Activated T-helper 1 cell treated with anti-CD3 and anti-CD28 coated beads, Interleukin-12 subunit alpha, Interleukin-12 subunit beta, Interleukin-2, Interleukin-4 antibody, amounts not matched to agents 30 ng/mL and 10 ng/mL and 1 ng/mL, durations not matched to agents 14 hours and 24 hours and 36 hours (primary cell): Measurements from ENCODE around the gene STPG4. TPM values are rescaled to one million over a fixed set of nuclear protein-coding genes. Genes with fewer than 3 reads are reported as not detected.

ENCODE experiments used
- DNase-seq: peaks from one replicate; pipeline ENCODE4 v3.0.0; 2021; ENCODE audit warnings: low spot score
- H3K27ac Mint-ChIP-seq: one replicate; pipeline ENCODE4 v1.8.0; 2021; ENCODE audit warnings: mild to moderate bottlenecking, mixed read lengths
- H3K27me3 Mint-ChIP-seq: one replicate; pipeline ENCODE4 v1.8.0; 2022; ENCODE audit warnings: mild to moderate bottlenecking, moderate library complexity, mixed read lengths; ENCODE audit not compliant: insufficient read depth
- H3K36me3 Mint-ChIP-seq: one replicate; pipeline ENCODE4 v1.8.0; 2021; ENCODE audit warnings: low read depth, mixed read lengths
- H3K4me1 Mint-ChIP-seq: one replicate; pipeline ENCODE4 v1.8.0; 2021; ENCODE audit warnings: low read depth, mixed read lengths
- H3K4me3 Mint-ChIP-seq: one replicate; pipeline ENCODE4 v1.8.0; 2021; ENCODE audit warnings: mild to moderate bottlenecking, moderate library complexity, mixed read lengths
- H3K9me3 Mint-ChIP-seq: one replicate; pipeline ENCODE4 v1.8.0; 2021; ENCODE audit warnings: mixed read lengths
- intact Hi-C: fragments of 100-400 bp; cut with micrococcal nuclease; formaldehyde crosslinking; loops from one replicate; pipeline ENCODE4 v1.15.1; 2024
- total RNA-seq: library from RNA; stranded (reverse); gene quantifications from 2 replicates; pipeline ENCODE4 v1.2.3, GENCODE V29; 2022

The STPG4 gene
- total RNA-seq, 1 donor from 2014 or later = 0.34 TPM

DNA sequence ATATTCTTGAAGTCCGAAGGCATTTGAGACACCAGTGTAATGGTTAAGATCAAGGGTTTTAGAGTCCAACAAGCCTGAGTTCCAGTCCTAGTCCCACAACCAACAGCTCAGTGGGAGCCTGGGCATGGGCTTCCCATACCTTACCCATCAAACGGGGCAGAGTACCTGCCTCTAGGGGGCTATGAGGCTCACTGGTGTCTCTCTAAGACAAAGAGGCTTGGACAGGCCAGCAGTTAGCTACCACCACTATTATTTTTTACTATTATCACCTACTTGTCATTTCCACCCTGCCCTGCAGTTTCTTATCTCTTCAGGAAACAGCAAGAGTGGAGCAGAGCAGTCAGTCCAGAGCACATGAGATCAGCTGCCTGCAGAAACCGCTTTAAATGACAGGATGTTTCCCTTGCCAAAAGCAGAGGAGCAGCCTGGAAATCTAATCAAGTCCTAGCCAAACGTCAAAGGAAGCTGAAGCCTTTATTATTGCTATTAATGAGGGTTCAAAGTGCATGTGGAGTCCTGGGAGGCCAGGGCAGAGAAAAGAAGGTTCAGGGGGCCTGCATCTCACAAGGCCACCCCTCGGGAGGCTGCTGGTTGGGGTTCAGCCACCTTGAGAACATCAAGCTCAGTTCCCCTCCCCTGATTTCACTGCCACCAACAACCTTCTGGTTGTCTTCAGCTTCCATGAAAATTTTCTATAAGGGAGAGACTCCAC lies 66.6 kb downstream of the STPG4 start:
- intact Hi-C loops = no loop called here
- Mint-ChIP-seq H3K4me1 (no peaks in the 10 kb centered on the region), H3K4me3 (no peak overlapping the region), H3K27ac (no peak overlapping the region), H3K36me3 (no peaks in the 10 kb centered on the region), H3K27me3 (peaks cover 8% of the 10 kb centered on the region), H3K9me3 (no peaks in the 10 kb centered on the region)
- no peak for DNase-seq

DNA sequence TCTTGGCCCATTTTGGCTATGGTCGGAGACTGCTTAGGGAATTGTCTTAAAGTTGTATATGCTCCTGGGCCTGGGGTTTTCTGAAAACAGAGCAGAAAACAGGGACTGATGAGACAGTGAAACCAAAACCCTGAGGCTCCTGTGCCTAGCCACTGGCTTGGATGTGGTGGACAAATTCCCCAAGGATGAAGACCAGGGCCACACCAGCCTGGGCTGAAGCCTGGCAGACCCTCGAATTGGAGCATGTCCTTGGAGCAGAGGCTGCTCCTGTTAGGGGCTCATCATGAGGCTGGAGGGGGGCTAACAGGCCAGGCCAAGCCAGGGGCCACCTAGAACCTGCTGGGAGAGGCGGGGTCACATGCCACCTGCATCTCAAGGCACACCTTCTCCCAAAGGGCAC lies 68.1 kb downstream of the STPG4 start:
- H3K27ac Mint-ChIP-seq = no peak overlapping the region
- no peaks in the 10 kb centered on the region for H3K36me3 Mint-ChIP-seq
- intact Hi-C loops = no loop called here
- no peak for DNase-seq
- H3K9me3 Mint-ChIP-seq = no peaks in the 10 kb centered on the region
- H3K4me3 Mint-ChIP-seq = no peak overlapping the region
- no peaks in the 10 kb centered on the region for H3K4me1 Mint-ChIP-seq
- H3K27me3 Mint-ChIP-seq = peaks cover 8% of the 10 kb centered on the region

DNA sequence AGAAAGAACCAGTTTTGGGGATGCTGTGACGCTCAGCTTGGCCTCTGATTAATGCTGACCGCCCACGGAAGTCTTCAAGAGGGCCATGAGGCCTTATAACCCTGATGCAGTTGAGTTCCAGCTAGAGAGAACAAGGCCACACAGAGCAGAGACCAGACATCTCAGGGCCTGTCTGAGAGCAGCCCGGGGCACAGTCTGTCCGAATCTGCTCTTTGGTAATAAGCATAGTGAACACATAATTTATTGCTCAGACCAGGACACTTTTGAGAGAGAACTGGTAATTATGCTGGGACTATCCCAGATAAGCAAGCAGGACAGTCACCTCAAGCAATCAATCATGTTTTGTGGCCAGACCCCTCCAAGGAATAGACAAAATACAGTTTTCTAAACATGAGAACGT lies 68.5 kb downstream of the STPG4 start:
- no peak overlapping the region for H3K27ac Mint-ChIP-seq
- DNase-seq = no peak
- no peaks in the 10 kb centered on the region for H3K36me3 Mint-ChIP-seq
- intact Hi-C loops = no loop called here
- H3K27me3 Mint-ChIP-seq = peaks cover 8% of the 10 kb centered on the region
- H3K9me3 Mint-ChIP-seq = no peaks in the 10 kb centered on the region
- H3K4me3 Mint-ChIP-seq = no peak overlapping the region
- no peaks in the 10 kb centered on the region for H3K4me1 Mint-ChIP-seq

DNA sequence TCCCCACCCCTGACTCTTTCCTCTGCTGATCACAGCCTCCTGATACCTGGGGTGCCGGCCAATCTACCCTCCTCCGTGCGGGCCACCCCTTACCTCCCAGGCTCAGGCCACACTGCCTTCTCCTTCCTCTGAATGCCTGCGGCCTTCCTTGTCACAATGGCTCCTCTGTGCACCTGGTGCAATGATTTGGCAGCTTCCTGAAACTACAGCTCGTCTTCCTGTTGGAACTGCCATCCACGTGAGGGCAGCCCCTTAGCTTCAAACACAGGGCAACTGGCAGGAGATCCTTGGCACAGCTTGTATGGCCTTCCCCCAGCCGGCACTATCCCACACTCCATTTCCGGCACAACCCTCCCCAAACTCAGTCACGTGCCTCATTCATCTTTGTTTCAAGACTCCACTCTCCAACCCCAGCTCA lies 69.0 kb downstream of the STPG4 start:
- Mint-ChIP-seq H3K27me3 (peaks cover 6% of the 10 kb centered on the region), H3K4me3 (no peak overlapping the region), H3K9me3 (no peaks in the 10 kb centered on the region), H3K4me1 (no peaks in the 10 kb centered on the region), H3K27ac (peak overlapping the region; percentile 1), H3K36me3 (no peaks in the 10 kb centered on the region)
- DNase-seq = no peak
- intact Hi-C loops = no loop called here

DNA sequence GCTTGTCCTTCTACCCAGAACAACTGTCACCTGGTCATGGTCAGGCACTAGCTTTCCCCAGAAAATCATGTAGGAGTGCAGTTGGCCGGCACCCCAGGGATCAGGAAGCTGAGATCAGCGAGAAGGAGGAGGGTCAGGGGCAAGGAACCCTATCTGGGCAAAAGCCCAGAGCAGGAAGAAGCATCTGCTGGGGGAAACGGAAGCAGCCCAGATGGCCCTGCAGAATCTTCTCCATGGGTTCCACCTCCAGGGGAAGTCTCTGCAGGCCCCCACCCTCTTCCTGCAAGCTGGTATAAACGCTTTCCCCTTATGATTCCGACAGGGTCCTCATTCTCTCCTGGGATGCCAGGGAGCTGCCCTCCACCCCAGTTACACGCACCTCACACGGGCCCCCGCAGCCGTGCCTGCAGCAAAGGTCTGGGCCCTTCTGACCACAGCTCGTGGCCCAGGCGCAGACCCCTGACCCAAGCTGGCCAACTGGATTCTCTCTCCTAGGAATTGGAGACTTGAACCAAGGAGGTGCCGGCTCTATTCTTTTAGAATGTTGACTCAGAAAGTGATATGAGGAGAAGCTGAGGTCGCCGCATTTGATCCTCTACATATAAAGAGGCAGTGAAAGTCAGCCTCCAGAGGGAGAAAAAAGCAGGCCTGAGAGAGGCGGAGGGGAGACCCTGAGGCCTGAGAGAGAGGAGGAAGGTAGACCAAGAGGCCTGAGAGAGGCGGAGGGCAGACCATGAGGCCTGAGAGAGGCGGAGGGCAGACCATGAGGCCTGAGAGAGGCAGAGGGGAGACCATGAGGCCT lies 71.0 kb downstream of the STPG4 start:
- H3K4me1 Mint-ChIP-seq = no peaks in the 10 kb centered on the region
- peaks cover 2% of the 10 kb centered on the region for H3K27me3 Mint-ChIP-seq
- H3K9me3 Mint-ChIP-seq = no peaks in the 10 kb centered on the region
- no peak overlapping the region for H3K27ac Mint-ChIP-seq
- H3K4me3 Mint-ChIP-seq = no peak overlapping the region
- H3K36me3 Mint-ChIP-seq = no peaks in the 10 kb centered on the region
- intact Hi-C loops = no loop called here
- no peak for DNase-seq

DNA sequence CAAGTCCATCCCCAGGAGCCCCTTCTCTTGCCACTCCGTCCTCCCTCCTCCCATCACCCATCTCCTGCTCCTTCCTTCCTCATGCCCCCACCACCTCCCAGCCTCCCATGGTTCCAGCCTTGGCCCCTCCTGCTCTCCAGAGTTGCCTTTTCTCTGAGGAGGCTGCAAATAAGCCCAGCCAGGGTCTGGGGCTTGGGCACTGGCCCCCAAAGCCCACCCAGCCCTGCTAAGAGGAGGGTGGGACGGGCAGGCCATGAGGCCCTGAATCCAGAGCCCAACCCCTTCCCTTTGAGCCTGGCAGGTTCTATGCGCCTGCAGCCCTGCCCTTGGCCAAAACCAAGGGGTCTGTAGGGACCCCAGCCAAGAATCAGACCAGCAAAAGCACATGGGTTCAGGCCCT lies 71.6 kb downstream of the STPG4 start:
- peaks cover 2% of the 10 kb centered on the region for H3K27me3 Mint-ChIP-seq
- no peak overlapping the region for H3K4me3 Mint-ChIP-seq
- DNase-seq = no peak
- H3K4me1 Mint-ChIP-seq = no peaks in the 10 kb centered on the region
- intact Hi-C loops = no loop called here
- H3K9me3 Mint-ChIP-seq = no peaks in the 10 kb centered on the region
- no peak overlapping the region for H3K27ac Mint-ChIP-seq
- no peaks in the 10 kb centered on the region for H3K36me3 Mint-ChIP-seq

DNA sequence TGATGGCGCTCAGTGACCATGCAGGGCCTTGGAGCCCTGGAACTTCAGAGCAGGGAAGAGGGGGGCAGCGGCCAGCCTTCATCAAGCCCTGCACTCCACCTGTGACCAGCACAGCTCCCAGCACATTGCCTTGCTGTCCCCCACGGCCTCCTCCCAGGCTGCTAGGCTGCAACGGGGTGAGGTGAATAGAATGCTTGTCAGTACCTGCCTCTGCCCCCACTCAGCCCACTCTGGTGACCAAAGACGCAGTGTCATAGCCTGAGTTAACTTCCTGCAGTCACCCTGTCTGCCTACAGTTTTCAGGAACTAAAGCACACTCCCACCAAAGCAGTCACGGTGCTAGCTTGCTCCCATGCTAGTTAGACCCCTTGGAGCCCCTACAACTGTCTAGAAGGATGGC lies 72.1 kb downstream of the STPG4 start:
- H3K27me3 Mint-ChIP-seq = peaks cover 2% of the 10 kb centered on the region
- H3K4me1 Mint-ChIP-seq = no peaks in the 10 kb centered on the region
- no peak for DNase-seq
- no peak overlapping the region for H3K4me3 Mint-ChIP-seq
- intact Hi-C loops = no loop called here
- no peaks in the 10 kb centered on the region for H3K9me3 Mint-ChIP-seq
- H3K27ac Mint-ChIP-seq = no peak overlapping the region
- no peaks in the 10 kb centered on the region for H3K36me3 Mint-ChIP-seq

DNA sequence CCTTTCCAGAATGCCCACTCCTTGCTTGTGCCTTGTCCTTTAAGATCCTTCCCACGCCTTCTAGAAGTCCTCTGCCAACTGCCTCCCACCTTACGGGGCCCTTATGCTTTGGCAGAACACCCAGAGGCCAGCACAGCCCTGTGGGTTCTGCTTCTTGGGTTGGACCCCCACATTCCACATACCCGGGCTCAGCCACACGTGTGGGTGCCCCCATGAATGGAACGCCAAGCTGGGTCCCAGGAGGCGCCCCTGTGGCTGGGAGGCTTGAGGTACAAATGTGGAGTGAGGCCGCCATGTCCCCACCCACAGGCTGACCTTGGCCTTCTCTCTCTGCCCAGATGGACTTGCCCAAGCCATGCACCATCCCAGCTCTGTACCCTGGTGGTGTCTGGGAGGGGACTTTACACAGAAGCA lies 74.2 kb downstream of the STPG4 start:
- Mint-ChIP-seq H3K36me3 (no peaks in the 10 kb centered on the region), H3K4me1 (no peaks in the 10 kb centered on the region), H3K27ac (no peak overlapping the region), H3K4me3 (no peak overlapping the region), H3K9me3 (no peaks in the 10 kb centered on the region), H3K27me3 (peaks cover 2% of the 10 kb centered on the region)
- intact Hi-C loops = no loop called here
- DNase-seq = no peak

DNA sequence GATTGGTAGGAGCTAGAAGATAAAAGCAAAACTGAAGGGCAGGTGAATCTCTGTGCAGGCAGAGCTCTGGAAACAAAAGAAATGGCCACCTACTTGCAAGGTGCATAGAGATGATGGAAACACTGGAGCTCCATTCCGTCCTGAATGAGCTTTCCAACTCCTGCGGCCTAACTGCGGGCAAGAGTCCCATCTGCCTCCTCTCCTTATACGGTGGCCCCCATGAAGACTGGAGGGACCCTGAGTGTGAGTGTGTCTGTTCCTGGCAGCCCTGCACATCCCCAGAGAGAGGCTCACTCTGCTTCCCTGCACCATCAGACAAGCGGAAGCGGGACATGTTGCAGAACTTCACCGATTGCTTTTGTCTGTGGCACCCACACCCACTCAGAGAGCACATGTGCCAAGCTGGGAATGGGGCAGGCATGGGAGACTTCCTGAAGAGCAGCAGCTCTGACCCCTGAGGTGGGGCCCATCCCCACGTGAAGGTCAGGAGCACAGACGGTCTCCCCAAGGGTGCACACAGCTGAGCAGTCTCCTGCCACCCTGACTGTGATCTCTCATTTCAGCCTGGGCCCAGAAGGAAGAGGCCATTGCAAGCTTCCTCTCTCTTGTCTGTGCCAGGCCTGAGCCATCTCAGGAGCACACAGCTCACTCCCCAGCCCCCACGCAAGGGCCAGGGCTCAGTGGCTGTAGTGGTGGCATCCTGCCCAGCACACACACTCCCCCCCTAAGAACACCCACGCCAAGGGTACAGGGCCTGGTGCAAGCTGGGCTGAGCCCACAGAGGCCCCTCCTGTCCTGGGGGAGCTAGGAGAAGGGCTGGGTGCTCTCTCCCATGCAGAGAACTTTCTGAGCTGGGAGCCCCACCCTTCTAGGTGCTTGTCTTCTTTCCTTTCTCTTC lies 75.3 kb downstream of the STPG4 start:
- Mint-ChIP-seq H3K27me3 (peaks cover 2% of the 10 kb centered on the region), H3K4me1 (no peaks in the 10 kb centered on the region), H3K4me3 (no peak overlapping the region), H3K36me3 (no peaks in the 10 kb centered on the region), H3K9me3 (no peaks in the 10 kb centered on the region), H3K27ac (no peak overlapping the region)
- intact Hi-C loops = no loop called here
- no peak for DNase-seq

DNA sequence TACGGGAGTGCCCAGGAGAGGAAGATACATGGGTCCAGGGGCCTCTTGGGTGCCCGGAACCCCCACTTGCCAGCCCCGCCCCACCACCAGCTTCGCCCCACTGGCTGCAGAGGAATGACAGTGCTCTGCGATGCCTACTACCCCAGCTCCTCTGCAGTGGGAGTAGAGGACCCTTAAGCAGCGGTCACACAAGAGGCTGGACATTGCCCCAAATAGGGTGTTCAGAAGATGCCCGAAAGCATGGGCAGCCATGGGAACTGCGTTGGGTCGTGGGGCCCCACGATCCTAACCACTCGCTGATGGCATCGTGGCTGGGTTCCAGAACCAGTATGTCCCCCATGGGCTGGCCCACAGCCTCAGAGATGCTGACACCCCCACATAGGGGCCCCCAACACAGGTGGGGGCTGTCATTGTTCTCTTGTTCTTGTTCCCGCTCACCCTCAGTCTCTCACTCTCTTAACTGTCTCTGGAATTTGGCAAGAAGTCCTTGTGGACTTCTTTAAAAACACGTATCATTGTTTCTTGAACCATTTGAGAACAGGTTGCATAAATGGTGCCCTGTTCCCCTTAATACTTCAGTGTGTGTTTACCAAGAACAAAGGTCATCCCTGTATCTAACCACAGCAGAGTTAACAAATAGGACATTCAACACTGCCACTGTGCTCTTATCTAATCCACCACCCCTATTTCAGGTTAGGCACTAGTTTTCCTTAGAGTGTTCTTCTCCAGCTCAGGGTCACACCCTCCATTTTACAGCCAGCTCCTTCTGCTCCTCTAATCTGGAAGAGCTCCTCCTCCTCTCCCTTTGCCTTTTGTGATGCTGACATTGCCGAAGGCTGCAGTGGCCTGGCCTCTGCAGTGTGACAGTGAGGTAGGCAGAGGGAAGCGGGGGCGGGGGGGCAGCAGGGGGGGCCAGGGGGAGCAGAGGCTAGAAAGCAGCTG lies 76.3 kb downstream of the STPG4 start:
- no peaks in the 10 kb centered on the region for H3K9me3 Mint-ChIP-seq
- H3K4me3 Mint-ChIP-seq = no peak overlapping the region
- no peak for DNase-seq
- intact Hi-C loops = no loop called here
- no peaks in the 10 kb centered on the region for H3K36me3 Mint-ChIP-seq
- H3K27ac Mint-ChIP-seq = peak overlapping the region; percentile 11
- H3K4me1 Mint-ChIP-seq = no peaks in the 10 kb centered on the region
- H3K27me3 Mint-ChIP-seq = no peaks in the 10 kb centered on the region

DNA sequence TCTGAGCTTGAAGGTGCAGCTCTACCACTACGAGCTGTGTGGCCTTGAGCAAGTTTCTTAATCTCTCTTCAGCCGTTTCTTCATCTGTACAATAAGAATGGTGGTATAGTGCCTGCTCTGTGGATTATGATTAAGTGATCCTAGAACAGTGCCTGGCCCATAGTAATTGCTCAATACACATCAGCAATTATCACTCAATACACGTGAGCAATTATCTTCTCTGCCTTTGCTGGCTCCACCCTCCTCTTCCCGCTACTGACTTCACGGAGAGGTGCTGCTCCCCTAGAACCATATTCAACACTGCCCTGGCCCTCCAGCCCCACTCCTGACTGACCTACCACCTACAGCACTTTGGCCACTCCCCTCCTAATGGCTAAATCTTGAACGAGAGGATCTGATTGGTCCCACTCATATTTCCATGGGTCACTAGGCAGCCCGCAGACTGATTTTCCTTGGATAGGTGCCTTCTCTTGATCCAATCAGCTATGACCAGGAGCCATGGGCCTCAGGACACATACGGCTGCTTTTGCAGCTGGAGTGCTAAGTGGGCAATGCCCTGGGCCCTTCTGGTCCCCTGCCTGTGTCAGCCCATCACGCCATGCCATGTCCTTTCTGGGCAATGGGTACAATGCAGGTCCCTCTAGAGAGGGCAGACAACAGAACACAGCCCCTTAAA lies 77.5 kb downstream of the STPG4 start:
- no peak overlapping the region for H3K27ac Mint-ChIP-seq
- intact Hi-C loops = no loop called here

More for the DNA sequence above, 77.5 kb downstream of the STPG4 start:
- H3K9me3 Mint-ChIP-seq = no peaks in the 10 kb centered on the region
- H3K4me3 Mint-ChIP-seq = no peak overlapping the region
- H3K27me3 Mint-ChIP-seq = no peaks in the 10 kb centered on the region
- DNase-seq = no peak
- no peaks in the 10 kb centered on the region for H3K4me1 Mint-ChIP-seq
- H3K36me3 Mint-ChIP-seq = peaks cover 5% of the 10 kb centered on the region
